Lower leg skin (tissue), 4 donors: ENCODE measurements around the gene TGFBR2. TPM values are rescaled to one million over a fixed set of nuclear protein-coding genes. Genes with fewer than 3 reads are reported as not detected.

Source experiments
- DNase-seq, 2 donors: peaks; one replicate each; pipeline ENCODE4 v3.0.0-alpha.2; 2019; ENCODE audit warnings: low spot score in 2 of 2
- H3K4me3 ChIP-seq: fragments of 200-600 bp; sonication (generic); 2 replicates; pipeline ENCODE4 v1.5.1; 2017; ENCODE audit warnings: mild to moderate bottlenecking, low read depth; ENCODE audit not compliant: poor library complexity, severe bottlenecking
- POLR2A ChIP-seq, 2 donors: fragments of 450-650 bp; IDR thresholded peaks; one replicate each; pipeline ENCODE4 v1.6.1; 2016 to 2017; ENCODE audit warnings: antibody characterized with exemption in 2 of 2, mild to moderate bottlenecking in 1 of 2, moderate library complexity in 1 of 2
- WGBS, 2 donors: methylation state at CpG; one replicate each; pipeline ENCODE4 v1.1.5; 2018; 5-methylcytosine and 5-hydroxymethylcytosine counted together
- intact Hi-C: fragments of 100-400 bp; cut with DNase I; formaldehyde crosslinking; loops from one replicate; pipeline ENCODE4 v1.15.0; 2023; ENCODE audit warnings: low total_unique reads
- total RNA-seq, 4 donors: library from RNA; depleted of rRNA; stranded (reverse); fragments of >200 nt; gene quantifications; one replicate each; pipeline ENCODE4 v1.1.0, GENCODE V29; 2016
- TF ChIP-seq, protein P1 (sequence below), 3 donors: fragments of 450-650 bp; IDR thresholded peaks; one replicate each; pipeline ENCODE4 v1.5.1; 2016; ENCODE audit warnings: antibody characterized with exemption in 3 of 3, mild to moderate bottlenecking in 3 of 3, moderate library complexity in 2 of 3

The TGFBR2 gene
- total RNA-seq, 4 donors from 2014 or later: 57.8 to 109 (median 71.4) TPM

DNA sequence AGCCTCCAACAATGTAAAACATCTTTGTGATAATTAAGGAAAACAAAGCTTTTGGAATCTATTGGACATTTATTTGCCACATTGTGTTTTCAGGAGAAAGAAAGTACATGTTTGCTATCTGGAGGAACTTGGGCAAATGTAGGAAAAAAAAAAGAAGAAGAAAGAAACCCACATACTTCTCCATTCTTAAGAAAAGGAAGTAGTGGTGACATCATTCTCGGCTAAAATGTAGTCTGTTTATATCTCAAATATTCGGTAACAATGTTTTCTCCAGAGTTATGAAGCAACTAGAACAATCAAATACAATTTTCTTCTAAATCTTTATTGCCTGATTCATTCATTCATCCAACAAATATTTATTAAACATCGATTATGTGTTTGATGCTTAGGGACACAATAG lies 2.3 kb upstream of the TGFBR2 start:
- intact Hi-C loops: no loop called here
- WGBS, 2 donors: 71 to 82% methylated on average over 3 of the region's 3 CpGs
- DNase-seq: no peak
- no peak overlapping the region for H3K4me3 ChIP-seq
- no peak for TF ChIP-seq POLR2A (IDR thresholded peaks at IDR 0.05)
- TF ChIP-seq, protein P1, sequence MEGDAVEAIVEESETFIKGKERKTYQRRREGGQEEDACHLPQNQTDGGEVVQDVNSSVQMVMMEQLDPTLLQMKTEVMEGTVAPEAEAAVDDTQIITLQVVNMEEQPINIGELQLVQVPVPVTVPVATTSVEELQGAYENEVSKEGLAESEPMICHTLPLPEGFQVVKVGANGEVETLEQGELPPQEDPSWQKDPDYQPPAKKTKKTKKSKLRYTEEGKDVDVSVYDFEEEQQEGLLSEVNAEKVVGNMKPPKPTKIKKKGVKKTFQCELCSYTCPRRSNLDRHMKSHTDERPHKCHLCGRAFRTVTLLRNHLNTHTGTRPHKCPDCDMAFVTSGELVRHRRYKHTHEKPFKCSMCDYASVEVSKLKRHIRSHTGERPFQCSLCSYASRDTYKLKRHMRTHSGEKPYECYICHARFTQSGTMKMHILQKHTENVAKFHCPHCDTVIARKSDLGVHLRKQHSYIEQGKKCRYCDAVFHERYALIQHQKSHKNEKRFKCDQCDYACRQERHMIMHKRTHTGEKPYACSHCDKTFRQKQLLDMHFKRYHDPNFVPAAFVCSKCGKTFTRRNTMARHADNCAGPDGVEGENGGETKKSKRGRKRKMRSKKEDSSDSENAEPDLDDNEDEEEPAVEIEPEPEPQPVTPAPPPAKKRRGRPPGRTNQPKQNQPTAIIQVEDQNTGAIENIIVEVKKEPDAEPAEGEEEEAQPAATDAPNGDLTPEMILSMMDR (IDR thresholded peaks at IDR 0.05): no peak

DNA sequence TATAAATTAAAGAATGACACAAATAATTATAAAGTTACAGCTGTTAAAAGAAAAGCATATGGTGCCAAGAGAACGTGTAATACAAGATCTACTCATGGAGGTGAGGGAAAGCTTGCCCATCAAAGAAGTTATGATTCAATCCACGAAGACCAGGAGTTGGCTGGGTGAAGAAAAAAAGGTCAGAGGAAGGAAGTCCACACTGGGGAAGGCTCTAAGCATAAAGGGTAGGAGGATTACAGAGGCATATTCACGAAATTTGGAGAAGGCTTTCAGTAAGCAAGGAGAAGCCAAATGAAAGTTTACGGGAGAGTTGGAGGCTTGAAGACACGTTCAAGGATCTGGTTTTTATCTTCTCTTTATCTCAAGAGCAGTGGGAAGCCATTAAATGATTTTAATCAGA lies 1.8 kb upstream of the TGFBR2 start:
- intact Hi-C loops: no loop called here
- 61 to 63% methylated on average over 5 of the region's 5 CpGs for WGBS, 2 donors
- DNase-seq: no peak
- H3K4me3 ChIP-seq: no peak overlapping the region
- no peak for TF ChIP-seq POLR2A (IDR thresholded peaks at IDR 0.05)
- TF ChIP-seq, protein P1 (IDR thresholded peaks at IDR 0.05): no peak

DNA sequence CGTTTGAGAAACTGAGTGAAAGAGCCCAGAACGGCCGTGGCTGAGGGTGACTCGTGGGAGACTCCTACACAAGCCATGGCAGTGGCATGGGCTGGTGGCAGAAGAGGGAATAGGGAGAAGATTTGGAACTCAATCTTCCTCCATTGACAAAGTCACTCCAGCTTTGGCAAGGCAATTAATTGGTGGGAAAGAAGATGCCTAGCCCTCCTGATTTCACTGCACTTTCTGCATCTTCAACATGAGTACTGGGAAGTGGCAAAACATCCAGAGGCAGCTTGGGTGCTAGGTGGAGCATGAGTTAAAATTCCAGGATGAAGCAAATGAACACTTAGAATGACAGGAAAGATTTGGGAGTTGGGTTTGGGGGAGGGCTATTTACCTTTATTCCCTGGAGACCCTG lies 1.4 kb upstream of the TGFBR2 start:
- WGBS, 2 donors: 55 to 61% methylated on average over 4 of the region's 4 CpGs
- DNase-seq: no peak
- TF ChIP-seq, protein P1 (IDR thresholded peaks at IDR 0.05): no peak
- TF ChIP-seq POLR2A (IDR thresholded peaks at IDR 0.05): no peak
- intact Hi-C loops: no loop called here
- H3K4me3 ChIP-seq: no peak overlapping the region

DNA sequence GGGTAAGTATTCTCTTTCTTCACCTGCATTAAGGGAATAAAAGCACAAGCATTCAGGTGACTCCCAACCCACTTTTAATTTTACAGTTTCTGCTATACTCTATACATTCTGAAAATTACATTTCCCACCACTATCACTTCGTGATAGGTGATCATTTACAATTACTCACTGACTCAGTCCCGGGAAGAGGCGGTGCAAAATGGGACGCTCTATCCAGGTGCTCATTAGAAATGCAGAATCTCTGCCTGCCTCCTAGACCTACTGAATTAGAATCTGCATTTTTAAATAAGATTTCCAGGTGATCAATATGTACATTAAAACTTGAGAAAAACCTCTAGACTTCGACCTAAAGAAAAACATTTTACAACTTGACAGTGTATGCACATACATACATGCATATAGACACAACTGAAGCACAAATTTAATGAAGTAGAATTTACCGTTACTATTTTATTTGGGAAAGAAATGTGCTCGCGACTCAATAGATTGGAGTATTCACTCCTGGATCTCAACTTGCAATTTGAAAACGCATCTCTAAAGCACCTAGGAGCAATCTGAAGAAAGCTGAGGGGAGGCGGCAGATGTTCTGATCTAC lies 598 bp upstream of the TGFBR2 start:
- intact Hi-C loops: no loop called here
- TF ChIP-seq, protein P1 (IDR thresholded peaks at IDR 0.05): no peak
- no peak for TF ChIP-seq POLR2A (IDR thresholded peaks at IDR 0.05)
- no peak for DNase-seq
- 17 to 27% methylated on average over 10 of the region's 10 CpGs for WGBS, 2 donors
- H3K4me3 ChIP-seq: peak overlapping the region; percentile 91

DNA sequence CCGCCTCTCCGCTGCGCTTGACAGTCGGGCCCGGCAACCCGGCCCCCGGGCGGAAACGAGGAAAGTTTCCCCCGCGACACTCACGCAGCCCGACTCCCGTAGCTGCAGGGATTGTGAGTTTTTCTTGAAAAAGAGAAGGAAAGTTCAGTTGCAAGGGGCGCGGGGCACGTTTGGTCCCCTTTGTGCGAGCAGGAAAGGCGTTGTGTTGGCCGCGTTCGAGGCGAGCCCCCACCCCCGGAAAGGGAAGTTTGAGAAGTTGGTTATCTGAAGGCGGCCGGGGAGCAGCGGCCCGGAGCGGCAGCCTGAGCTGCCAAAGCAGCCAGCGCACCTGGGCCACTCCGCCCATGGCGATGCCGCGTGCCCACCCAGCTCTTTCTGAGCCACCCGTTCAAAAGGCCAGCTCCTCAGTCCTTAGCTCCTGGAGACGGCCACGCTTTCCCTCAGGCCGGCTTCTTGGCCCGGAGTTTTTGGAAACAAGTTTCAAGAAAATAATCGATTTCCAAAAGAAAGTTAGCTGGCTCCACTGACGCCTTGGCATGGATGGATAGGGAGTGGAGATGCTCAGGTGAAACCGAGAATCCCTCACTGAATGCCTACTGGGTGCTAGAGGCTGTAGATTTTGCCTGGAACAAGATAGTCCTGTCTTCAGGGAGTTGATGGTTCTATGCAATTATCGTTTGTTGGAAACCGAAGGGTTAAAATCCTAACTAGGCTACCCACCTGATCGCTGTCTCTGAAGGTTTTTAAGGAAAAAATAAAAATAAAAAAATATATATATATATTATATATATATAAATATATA lies 832 bp downstream of the TGFBR2 start:
- intact Hi-C loops: no loop called here
- H3K4me3 ChIP-seq: peak overlapping the region; percentile 91
- peak; percentile 68 to 95 for DNase-seq
- WGBS, 2 donors: 3% methylated on average over 38 to 45 of the region's 45 CpGs
- TF ChIP-seq POLR2A (IDR thresholded peaks at IDR 0.05): peak in 1 of 2 donors; percentile 43
- TF ChIP-seq, protein P1 (IDR thresholded peaks at IDR 0.05): no peak
